OCI-LY3 (cell line): ENCODE results near the gene SLFNL1.

Experiments
- H2AFZ ChIP-seq: fragments of 200-600, 300-600 bp; shearing (Covaris generic); 2 replicates; pipeline ENCODE4 v1.6.0; 2014; ENCODE audit warnings: antibody characterized with exemption, low read depth, low read length
- H3K27ac ChIP-seq: fragments of 200-600, 300-600 bp; sonication (generic); 2 replicates; pipeline ENCODE4 v1.5.1; 2014; ENCODE audit warnings: mild to moderate bottlenecking, low read length, moderate library complexity, mixed read lengths
- H3K27me3 ChIP-seq: fragments of 200-600, 300-600 bp; sonication (generic); 2 replicates; pipeline ENCODE4 v1.6.1; 2014; ENCODE audit warnings: low read depth, low read length, mixed read lengths
- H3K36me3 ChIP-seq: fragments of 200-600, 300-600 bp; sonication (generic); replicated peaks from 2 replicates; pipeline ENCODE3; 2014; ENCODE audit warnings: low read depth, low read length, mixed read lengths
- H3K4me1 ChIP-seq: fragments of 300-600, 200-600 bp; sonication (generic); 2 replicates; pipeline ENCODE4 v1.6.1; 2014; ENCODE audit warnings: low read length, mixed read lengths
- H3K4me2 ChIP-seq: fragments of 200-600, 300-600 bp; sonication (generic); 2 replicates; pipeline ENCODE4 v1.6.1; 2014; ENCODE audit warnings: low read length, mixed read lengths
- H3K4me3 ChIP-seq: fragments of 300-600, 200-600 bp; sonication (generic); 2 replicates; pipeline ENCODE4 v1.5.1; 2014; ENCODE audit warnings: antibody characterized with exemption, mild to moderate bottlenecking, low read length, moderate library complexity
- H3K79me2 ChIP-seq: fragments of 300-600, 200-600 bp; shearing (Covaris generic); 2 replicates; pipeline ENCODE4 v1.6.1; 2014; ENCODE audit warnings: mild to moderate bottlenecking, low read length, mixed read lengths
- H3K9ac ChIP-seq: fragments of 300-600, 200-600 bp; shearing (Covaris generic); 2 replicates; pipeline ENCODE4 v1.6.0; 2014; ENCODE audit warnings: mild to moderate bottlenecking, low read length, moderate library complexity
- H3K9me3 ChIP-seq: fragments of 200-600, 300-600 bp; shearing (Covaris generic); 2 replicates; pipeline ENCODE4 v1.6.1; 2014; ENCODE audit warnings: low read length, mixed read lengths; ENCODE audit not compliant: insufficient read depth
- H4K20me1 ChIP-seq: fragments of 200-600, 300-600 bp; sonication (generic); 2 replicates; pipeline ENCODE4 v1.6.1; 2016; ENCODE audit warnings: low read length, mixed read lengths; ENCODE audit not compliant: insufficient read depth
- CTCF ChIP-seq: fragments of 200-600, 300-600 bp; sonication (generic); IDR thresholded peaks from 2 replicates; pipeline ENCODE4 v1.5.1; 2014; ENCODE audit warnings: antibody characterized with exemption, low read length, low read depth
- EZH2phosphoT487 ChIP-seq: fragments of 200-600 bp; shearing (Covaris generic); IDR thresholded peaks from 2 replicates; pipeline ENCODE4 v1.6.1; 2018; ENCODE audit warnings: antibody characterized with exemption, mixed run types, low read depth

The SLFNL1 gene

GRCh38 chr1:40984531-40984930, 37.0 kb downstream of the SLFNL1 start:
- Histone ChIP-seq H2AFZ (no peak overlapping the region), H3K27ac (no peak overlapping the region), H3K36me3 (peaks cover 64% of the 10 kb centered on the region), H3K9me3 (no peaks in the 10 kb centered on the region), H3K27me3 (no peaks in the 10 kb centered on the region), H3K9ac (no peak overlapping the region), H4K20me1 (peaks cover 15% of the 10 kb centered on the region), H3K79me2 (peaks cover 63% of the 10 kb centered on the region), H3K4me2 (no peak overlapping the region), H3K4me3 (no peak overlapping the region), H3K4me1 (peaks cover 11% of the 10 kb centered on the region)
- TF ChIP-seq CTCF (no peak), EZH2phosphoT487 (no peak)

- no peak for TF ChIP-seq EZH2phosphoT487
- TF ChIP-seq CTCF: no peak
- Histone ChIP-seq H4K20me1 (peaks cover 15% of the 10 kb centered on the region), H3K4me2 (no peak overlapping the region), H3K27me3 (no peaks in the 10 kb centered on the region), H3K27ac (no peak overlapping the region), H3K9ac (no peak overlapping the region), H3K9me3 (no peaks in the 10 kb centered on the region), H2AFZ (no peak overlapping the region), H3K36me3 (peaks cover 59% of the 10 kb centered on the region), H3K4me1 (peaks cover 11% of the 10 kb centered on the region), H3K79me2 (peaks cover 64% of the 10 kb centered on the region), H3K4me3 (no peak overlapping the region)
Measured at GRCh38 chr1:40984066-40984465, 37.5 kb downstream of the SLFNL1 start.

- no peak overlapping the region for H3K4me2 ChIP-seq
- H3K4me1 ChIP-seq: peaks cover 15% of the 10 kb centered on the region
- no peak overlapping the region for H3K9ac ChIP-seq
- peaks cover 67% of the 10 kb centered on the region for H3K79me2 ChIP-seq
- H3K27ac ChIP-seq: no peak overlapping the region
- H3K27me3 ChIP-seq: no peaks in the 10 kb centered on the region
- H3K36me3 ChIP-seq: peaks cover 51% of the 10 kb centered on the region
- H4K20me1 ChIP-seq: peaks cover 15% of the 10 kb centered on the region
- H3K4me3 ChIP-seq: no peak overlapping the region
- H2AFZ ChIP-seq: no peak overlapping the region
- no peaks in the 10 kb centered on the region for H3K9me3 ChIP-seq
- TF ChIP-seq EZH2phosphoT487 (no peak), CTCF (no peak)
Measured at GRCh38 chr1:40983286-40983685, 38.2 kb downstream of the SLFNL1 start.

GRCh38 chr1:40982721-40983120, 38.8 kb downstream of the SLFNL1 start:
- H3K27ac ChIP-seq: no peak overlapping the region
- TF ChIP-seq CTCF: no peak
- TF ChIP-seq EZH2phosphoT487: no peak
- peaks cover 15% of the 10 kb centered on the region for H4K20me1 ChIP-seq
- peaks cover 67% of the 10 kb centered on the region for H3K79me2 ChIP-seq
- no peak overlapping the region for H2AFZ ChIP-seq
- H3K9me3 ChIP-seq: no peaks in the 10 kb centered on the region
- peaks cover 48% of the 10 kb centered on the region for H3K36me3 ChIP-seq
- no peaks in the 10 kb centered on the region for H3K27me3 ChIP-seq
- H3K9ac ChIP-seq: no peak overlapping the region
- H3K4me1 ChIP-seq: peaks cover 15% of the 10 kb centered on the region
- H3K4me2 ChIP-seq: no peak overlapping the region
- no peak overlapping the region for H3K4me3 ChIP-seq
